ENCODE measurements around the gene WHRN. TPM values are rescaled to one million over a fixed set of nuclear protein-coding genes. Genes with fewer than 3 reads are reported as not detected.

WHRN gene
- total RNA-seq, result 1.9 TPM

DNA sequence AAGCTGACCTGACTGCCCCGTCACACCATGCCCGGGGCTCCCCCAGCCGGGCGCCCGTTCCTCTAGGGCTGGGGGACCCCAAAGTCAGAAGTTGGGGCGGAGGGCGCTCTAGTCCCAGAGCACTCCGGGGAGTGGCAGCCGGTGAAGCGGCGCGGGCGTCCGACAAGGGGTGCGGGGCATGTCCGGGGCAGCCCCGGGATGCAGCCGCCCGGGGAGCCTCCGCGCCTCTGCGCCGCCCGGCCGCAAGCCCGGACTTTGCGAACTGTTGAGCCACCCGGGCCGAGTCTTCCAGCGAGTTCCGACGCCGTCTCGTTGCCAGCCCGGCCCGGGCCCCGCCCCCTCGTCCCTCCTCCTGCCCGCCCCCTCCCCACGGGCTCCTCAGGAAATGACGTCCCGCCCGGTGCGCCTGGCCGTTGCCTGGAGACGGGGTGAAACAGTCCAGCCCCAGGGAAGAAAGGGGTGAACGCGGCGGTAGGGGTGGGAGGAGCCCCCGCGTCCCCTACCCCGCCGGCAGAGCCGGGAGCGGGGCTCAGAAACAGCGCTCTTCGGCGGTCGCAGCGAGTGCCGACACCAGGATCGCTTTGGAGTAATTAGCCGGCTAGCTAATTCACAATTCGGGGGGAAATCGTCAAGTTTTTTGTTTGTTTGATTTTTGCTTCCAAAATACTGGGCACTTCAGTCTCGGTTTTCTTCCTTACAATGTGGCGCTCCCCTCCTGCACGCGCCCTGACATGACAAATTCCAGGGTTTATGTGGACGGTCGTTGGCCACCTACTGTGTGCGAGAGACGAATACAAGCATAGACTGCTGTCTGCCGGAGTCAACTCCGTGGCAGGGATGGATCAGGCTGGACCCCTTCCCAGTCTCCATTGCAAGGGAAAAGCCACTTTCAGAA is at the start of gene WHRN:
Gene WHRN, minus strand, starts transcription at position 287 of the 895 bp plus-strand sequence. CDS start 672 bp downstream, outside the sequence.

DNA sequence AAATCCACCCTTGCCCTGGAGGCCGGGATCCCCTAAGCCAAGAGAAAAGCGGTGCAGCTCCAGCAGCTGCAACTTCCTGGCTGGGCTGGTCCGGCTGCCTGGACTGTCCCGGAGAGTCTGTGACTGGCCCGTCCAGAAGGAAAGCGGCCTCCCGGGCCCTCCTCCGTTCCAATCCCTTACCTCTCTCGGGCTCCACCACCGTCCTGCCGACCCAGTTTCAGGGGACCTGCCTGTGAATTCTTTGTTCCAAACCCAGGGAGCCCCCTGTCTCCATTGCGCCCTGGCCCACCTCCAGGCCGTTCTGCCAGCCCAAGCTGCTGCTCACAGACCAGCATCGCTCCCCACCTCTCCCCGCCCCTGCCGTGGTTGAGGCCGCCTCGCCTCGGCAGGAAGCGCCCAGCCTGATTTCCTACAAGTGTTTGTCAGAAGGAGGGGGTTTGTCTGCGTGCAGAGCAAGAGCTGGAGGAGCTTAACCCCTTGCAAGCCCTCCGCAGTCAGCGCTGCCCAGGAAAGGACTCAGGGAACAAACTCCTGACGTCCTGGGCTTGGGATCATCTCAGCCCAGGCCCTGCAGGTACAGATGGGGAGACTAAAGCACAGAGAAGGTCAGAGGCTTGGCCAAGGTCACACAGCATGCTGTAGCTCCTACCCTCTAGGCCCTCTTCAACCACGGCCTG is 117.5 kb downstream of the WHRN start, which contains the start of gene AKNA:
Gene AKNA, minus strand, starts transcription at position 303 of the 677 bp plus-strand sequence. CDS start 6,649 bp downstream, outside the sequence.

Small RNA genes within 50 kb of the gene (small RNA-seq; reads per million reads assigned to genes)
- gene AL138895.2 (ENCODE audit: low replicate concordance), result not detected

Other genes starting within 250 kb of the WHRN start
- not detected for gene ORM1, start 182.4 kb downstream of the WHRN start, total RNA-seq
- gene ORM2, start 175.6 kb downstream of the WHRN start, total RNA-seq, result not detected
- gene AKNA, start 117.5 kb downstream of the WHRN start, total RNA-seq, result 16.3 TPM
- 75.7 TPM for gene ATP6V1G1, start 82.3 kb upstream of the WHRN start, total RNA-seq
- gene TMEM268, start 105.8 kb upstream of the WHRN start, total RNA-seq, result 25.0 TPM
- gene TEX53, start 152.3 kb upstream of the WHRN start, total RNA-seq, result not detected
- gene TEX48, start 176.7 kb upstream of the WHRN start, total RNA-seq, result not detected